Right ventricle myocardium superior (tissue), 1 donor: ENCODE data around the gene MOSPD3. TPM values are rescaled to one million over a fixed set of nuclear protein-coding genes. Genes with fewer than 3 reads are reported as not detected.

ENCODE experiments used
- ATAC-seq: fragments of 200-7000 bp; cut with Tn5 transposase; one replicate; pipeline ENCODE4 v1.9.1; 2020; ENCODE audit warnings: mild to moderate bottlenecking; ENCODE audit not compliant: poor library complexity
- DNase-seq: peaks from one replicate; pipeline ENCODE4 v3.0.0-alpha.2; 2020
- intact Hi-C: fragments of 100-400 bp; cut with DNase I; formaldehyde crosslinking; loops from one replicate; pipeline ENCODE4 v1.11.2; 2022
- total RNA-seq: library from RNA; stranded (reverse); fragmentation: NEBNext Ultra II Directional; extraction: Animal tissue kit (Norgen Biotek cat#: 25700); gene quantifications from one replicate; pipeline ENCODE4 v1.2.1, GENCODE V29; 2021
- donor health status: DM: no; HTN: yes; CAD: no; lungs with severe emphysema.

MOSPD3 gene
- total RNA-seq, 1 donor from 2014 or later, result 9.3 TPM

- no peak for DNase-seq
- intact Hi-C loops, result no loop called here
- ATAC-seq, result peak; percentile 28
These were observed 26.7 kb upstream of the MOSPD3 start, which contains the start of gene LRCH4 for GRCh38 chr7:100585511-100586265. Gene LRCH4 (minus strand): TSS chr7:100586129. CDS start chr7:100586100, 29 bp downstream.

GRCh38 chr7:100586266-100587025 lies 25.9 kb upstream of the MOSPD3 start, which contains the start of gene FBXO24:
Gene FBXO24 (plus strand): TSS chr7:100586328. CDS start chr7:100586626, 298 bp downstream.
- ATAC-seq, result peak; percentile 91
- peak; percentile 100 for DNase-seq
- intact Hi-C loops, result no loop called here

- intact Hi-C loops, result no loop called here
- DNase-seq (no peak), ATAC-seq (no peak)
These were observed 23.9 kb upstream of the MOSPD3 start for GRCh38 chr7:100588438-100588837.

GRCh38 chr7:100589341-100589947 lies 22.9 kb upstream of the MOSPD3 start:
- ATAC-seq (no peak), DNase-seq (no peak)
- intact Hi-C loops, result no loop called here

- ATAC-seq (no peak), DNase-seq (peak; percentile 68)
- intact Hi-C loops, result no loop called here
These were observed 22.1 kb upstream of the MOSPD3 start for GRCh38 chr7:100590077-100590737.

GRCh38 chr7:100591596-100591995 lies 20.7 kb upstream of the MOSPD3 start:
- intact Hi-C loops, result no loop called here
- ATAC-seq (no peak), DNase-seq (no peak)

GRCh38 chr7:100595188-100595587 lies 17.2 kb upstream of the MOSPD3 start:
- ATAC-seq (no peak), DNase-seq (no peak)
- intact Hi-C loops, result no loop called here

GRCh38 chr7:100598425-100598824 lies 13.9 kb upstream of the MOSPD3 start:
- intact Hi-C loops, result no loop called here
- no peak for ATAC-seq
- no peak for DNase-seq

GRCh38 chr7:100599911-100600729 lies 12.2 kb upstream of the MOSPD3 start:
- intact Hi-C loops, result loop anchor here (5.0 kb wide), 1 partner anchor 92 kb away; the partner anchor contains the start of gene GIGYF1
- DNase-seq (no peak), ATAC-seq (no peak)

GRCh38 chr7:100600730-100601038 lies 11.7 kb upstream of the MOSPD3 start:
- no peak for DNase-seq
- intact Hi-C loops, result loop anchor here (5.0 kb wide), 1 partner anchor 92 kb away; the partner anchor contains the start of gene GIGYF1

GRCh38 chr7:100602889-100603725 lies 9.2 kb upstream of the MOSPD3 start:
- intact Hi-C loops, result loop anchor here (5.0 kb wide), 1 partner anchor 89 kb away; the partner anchor contains the start of gene GIGYF1
- ATAC-seq (peak; percentile 52), DNase-seq (peak; percentile 87)

More at GRCh38 chr7:100600730-100601038, 11.7 kb upstream of the MOSPD3 start:
- ATAC-seq, result no peak

GRCh38 chr7:100603726-100604027 lies 8.7 kb upstream of the MOSPD3 start:
- ATAC-seq, result no peak
- intact Hi-C loops, result loop anchor here (5.0 kb wide), 1 partner anchor 89 kb away; the partner anchor contains the start of gene GIGYF1
- no peak for DNase-seq

- ATAC-seq, result peak; percentile 85
- intact Hi-C loops, result loop anchor here (5.0 kb wide), 1 partner anchor 88 kb away; the partner anchor contains the start of gene GIGYF1
- peak; percentile 90 for DNase-seq
These were observed 8.0 kb upstream of the MOSPD3 start for GRCh38 chr7:100604028-100604975.

- intact Hi-C loops, result loop anchor here (5.0 kb wide), 1 partner anchor 87 kb away; the partner anchor contains the start of gene GIGYF1
- DNase-seq (peak; percentile 71), ATAC-seq (peak; percentile 36)
These were observed 7.1 kb upstream of the MOSPD3 start for GRCh38 chr7:100604976-100605911.

GRCh38 chr7:100606313-100606712 lies 6.0 kb upstream of the MOSPD3 start:
- no peak for DNase-seq
- ATAC-seq, result no peak
- intact Hi-C loops, result no loop called here
